Measurements from ENCODE around the gene BFSP2. TPM values are rescaled to one million over a fixed set of nuclear protein-coding genes. Genes with fewer than 3 reads are reported as not detected.
"Not testable (repeated sequence)": the region's sequence is repeated elsewhere in the genome, so short reads cannot be mapped to it uniquely, and the experiment has no call there.

Gene BFSP2
- total RNA-seq, 4 donors from 2014 or later = not detected

- 33 to 67% methylated on average over 1 of the region's 1 CpG for WGBS, 2 donors (ENCODE audit: low coverage in 1 of 2)
- Histone ChIP-seq H3K4me3 (no peak overlapping the region), H3K27me3 (no peaks in the 10 kb centered on the region), H3K36me3 (no peaks in the 10 kb centered on the region), H3K27ac (no peak overlapping the region), H3K4me1 (peaks cover 0 to 16% (median 8%) of the 10 kb centered on the region in 3 donors), H3K9me3 (no peaks in the 10 kb centered on the region)
- ATAC-seq = no peak
- no peak for TF ChIP-seq POLR2AphosphoS5 (IDR thresholded peaks at IDR 0.05)
Observed at GRCh38 chr3:133478624-133479023, 78.8 kb downstream of the BFSP2 start.

GRCh38 chr3:133479401-133479800 lies 79.5 kb downstream of the BFSP2 start:
- no peak for ATAC-seq
- no peak overlapping the region for H3K27ac ChIP-seq
- TF ChIP-seq POLR2A (IDR thresholded peaks at IDR 0.05) = no peak
- TF ChIP-seq POLR2AphosphoS5 (IDR thresholded peaks at IDR 0.05) = no peak
- TF ChIP-seq EP300 (IDR thresholded peaks at IDR 0.05) = no peak
- TF ChIP-seq CTCF (IDR thresholded peaks at IDR 0.05) = no peak
- H3K4me3 ChIP-seq = no peak overlapping the region
- H3K36me3 ChIP-seq = no peaks in the 10 kb centered on the region
- peaks cover 0 to 9% (median 4%) of the 10 kb centered on the region in 3 donors for H3K4me1 ChIP-seq
- no peaks in the 10 kb centered on the region for H3K9me3 ChIP-seq
- H3K27me3 ChIP-seq = no peaks in the 10 kb centered on the region
- 86 to 88% methylated on average over 2 of the region's 2 CpGs for WGBS, 2 donors (ENCODE audit: low coverage in 1 of 2)

GRCh38 chr3:133479895-133480669 lies 80.2 kb downstream of the BFSP2 start:
- no peaks in the 10 kb centered on the region for H3K9me3 ChIP-seq
- no peak for ATAC-seq
- H3K36me3 ChIP-seq = no peaks in the 10 kb centered on the region
- no peak for TF ChIP-seq POLR2AphosphoS5 (IDR thresholded peaks at IDR 0.05)
- TF ChIP-seq EP300 (IDR thresholded peaks at IDR 0.05) = no peak
- no peak for TF ChIP-seq POLR2A (IDR thresholded peaks at IDR 0.05)
- TF ChIP-seq CTCF (IDR thresholded peaks at IDR 0.05) = no peak
- WGBS, 2 donors (ENCODE audit: low coverage in 1 of 2) = 88 to 91% methylated on average over 7 of the region's 7 CpGs
- H3K4me3 ChIP-seq = no peak overlapping the region
- H3K4me1 ChIP-seq = peaks cover 0 to 2% (median 0%) of the 10 kb centered on the region in 3 donors
- H3K27ac ChIP-seq = no peak overlapping the region
- no peaks in the 10 kb centered on the region for H3K27me3 ChIP-seq

- not testable (repeated sequence) for H3K9me3 ChIP-seq, H3K27ac ChIP-seq, H3K4me1 ChIP-seq, H3K36me3 ChIP-seq, H3K27me3 ChIP-seq, H3K4me3 ChIP-seq, ATAC-seq
- WGBS, 2 donors (ENCODE audit: low coverage in 1 of 2) = 64 to 70% methylated on average over 5 of the region's 5 CpGs
Observed at GRCh38 chr3:133482474-133482873, 82.6 kb downstream of the BFSP2 start.

- WGBS, 2 donors (ENCODE audit: low coverage in 1 of 2) = 100% methylated on average over 1 of the region's 5 CpGs; no CpG with 5 or more reads in 1 of the 2 donors
Observed at GRCh38 chr3:133486658-133487057, 86.8 kb downstream of the BFSP2 start.

More at GRCh38 chr3:133486658-133487057, 86.8 kb downstream of the BFSP2 start:
- TF ChIP-seq POLR2A (IDR thresholded peaks at IDR 0.05) (no peak), POLR2AphosphoS5 (IDR thresholded peaks at IDR 0.05) (no peak), EP300 (IDR thresholded peaks at IDR 0.05) (no peak), CTCF (IDR thresholded peaks at IDR 0.05) (no peak)
- no peak overlapping the region for H3K4me3 ChIP-seq
- H3K9me3 ChIP-seq = no peaks in the 10 kb centered on the region
- no peaks in the 10 kb centered on the region for H3K27me3 ChIP-seq
- no peaks in the 10 kb centered on the region for H3K4me1 ChIP-seq
- no peak for ATAC-seq
- no peaks in the 10 kb centered on the region for H3K36me3 ChIP-seq
- no peak overlapping the region for H3K27ac ChIP-seq
